ENCODE data around the gene PNPO. TPM values are rescaled to one million over a fixed set of nuclear protein-coding genes. Genes with fewer than 3 reads are reported as not detected.

PNPO gene
- total RNA-seq, 2 donors from 2014 or later: 16.9 to 28.9 TPM

DNA sequence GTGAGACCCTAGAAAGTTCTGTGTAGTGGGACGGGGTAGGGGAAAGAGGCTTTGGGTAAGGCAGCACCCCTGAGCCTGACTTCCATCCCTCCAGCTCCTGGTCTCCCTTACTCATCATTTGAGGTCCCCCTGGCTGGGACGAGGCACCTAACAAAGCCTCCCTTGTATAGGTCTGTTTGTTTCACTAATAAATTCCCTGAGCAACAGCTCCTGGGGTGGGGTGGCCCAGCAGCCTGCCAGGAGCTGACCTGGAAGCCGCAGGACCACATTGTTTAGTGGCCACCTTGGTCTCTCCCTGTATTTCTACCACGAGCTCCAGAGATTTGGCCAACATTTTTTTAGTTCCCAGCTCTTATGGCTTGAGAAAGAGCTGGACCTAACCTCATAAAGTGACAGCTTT lies 9.1 kb downstream of the PNPO start:
- no peak overlapping the region for H3K27ac ChIP-seq
- H3K4me1 ChIP-seq (ENCODE audit: control insufficient read depth in 1 of 2, low read depth in 2 of 2): peaks cover 5 to 20% of the 10 kb centered on the region in 2 donors

DNA sequence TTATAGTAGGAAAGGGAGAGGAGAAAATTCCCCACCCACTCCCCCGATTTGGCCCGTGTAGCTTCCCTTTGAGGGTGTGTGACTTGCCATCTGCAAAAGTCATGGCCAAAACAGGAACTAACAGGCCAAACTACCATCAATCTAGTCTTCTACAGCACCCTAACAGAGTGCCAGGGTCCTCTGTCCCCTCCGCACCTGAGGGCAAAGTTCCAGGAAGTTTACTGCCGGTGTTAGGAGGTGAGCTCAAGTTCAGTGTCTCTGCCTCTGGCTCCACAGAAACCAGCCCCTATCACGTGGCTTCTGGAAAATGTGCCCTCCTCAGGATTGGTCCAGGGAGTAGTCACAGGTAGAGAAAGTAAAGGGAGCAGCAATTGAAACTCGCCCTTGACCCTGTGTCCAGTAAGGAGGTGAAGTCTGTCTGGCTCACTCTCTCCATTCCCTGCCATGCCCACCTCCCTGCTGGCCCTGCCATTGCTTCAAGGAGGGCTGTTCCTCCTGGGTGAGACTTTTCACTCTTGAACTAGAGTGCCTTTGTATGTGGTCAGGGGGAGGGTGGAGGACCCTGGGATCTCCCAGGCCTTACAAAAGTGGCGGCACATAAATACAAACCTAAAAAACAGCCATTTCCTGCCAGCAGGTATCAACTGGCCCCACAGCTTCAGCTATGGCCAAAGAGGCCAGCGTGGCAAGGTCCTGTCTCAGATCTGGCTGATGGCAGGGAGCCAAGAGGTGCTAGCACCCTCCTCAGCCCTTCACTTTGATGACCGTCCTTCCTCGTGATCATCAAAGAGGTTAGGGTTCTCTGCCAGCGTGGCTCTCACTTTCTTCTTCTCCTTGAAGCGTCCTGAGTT lies 11.0 kb downstream of the PNPO start:
- Histone ChIP-seq H3K4me3 (no peak overlapping the region), H3K27me3 (replicated peaks; ENCODE audit: insufficient read depth) (no peaks in the 10 kb centered on the region), H3K4me1 (ENCODE audit: control insufficient read depth in 1 of 2, low read depth in 2 of 2) (peaks cover 3 to 24% of the 10 kb centered on the region in 2 donors), H3K27ac (no peak overlapping the region), H3K36me3 (no peaks in the 10 kb centered on the region), H3K9me3 (no peaks in the 10 kb centered on the region)
- TF ChIP-seq, protein P1, sequence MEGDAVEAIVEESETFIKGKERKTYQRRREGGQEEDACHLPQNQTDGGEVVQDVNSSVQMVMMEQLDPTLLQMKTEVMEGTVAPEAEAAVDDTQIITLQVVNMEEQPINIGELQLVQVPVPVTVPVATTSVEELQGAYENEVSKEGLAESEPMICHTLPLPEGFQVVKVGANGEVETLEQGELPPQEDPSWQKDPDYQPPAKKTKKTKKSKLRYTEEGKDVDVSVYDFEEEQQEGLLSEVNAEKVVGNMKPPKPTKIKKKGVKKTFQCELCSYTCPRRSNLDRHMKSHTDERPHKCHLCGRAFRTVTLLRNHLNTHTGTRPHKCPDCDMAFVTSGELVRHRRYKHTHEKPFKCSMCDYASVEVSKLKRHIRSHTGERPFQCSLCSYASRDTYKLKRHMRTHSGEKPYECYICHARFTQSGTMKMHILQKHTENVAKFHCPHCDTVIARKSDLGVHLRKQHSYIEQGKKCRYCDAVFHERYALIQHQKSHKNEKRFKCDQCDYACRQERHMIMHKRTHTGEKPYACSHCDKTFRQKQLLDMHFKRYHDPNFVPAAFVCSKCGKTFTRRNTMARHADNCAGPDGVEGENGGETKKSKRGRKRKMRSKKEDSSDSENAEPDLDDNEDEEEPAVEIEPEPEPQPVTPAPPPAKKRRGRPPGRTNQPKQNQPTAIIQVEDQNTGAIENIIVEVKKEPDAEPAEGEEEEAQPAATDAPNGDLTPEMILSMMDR (IDR thresholded peaks at IDR 0.05): no peak
- ATAC-seq (ENCODE audit: insufficient number of reproducible peaks, low FRiP score, low read depth) (no peak), DNase-seq (ENCODE audit: low spot score) (no peak)

More for the DNA sequence above, 9.1 kb downstream of the PNPO start:
- DNase-seq (ENCODE audit: low spot score): no peak
- ATAC-seq (ENCODE audit: insufficient number of reproducible peaks, low FRiP score, low read depth): no peak
- H3K36me3 ChIP-seq: no peaks in the 10 kb centered on the region
- H3K9me3 ChIP-seq: no peaks in the 10 kb centered on the region
- no peaks in the 10 kb centered on the region for H3K27me3 ChIP-seq (replicated peaks; ENCODE audit: insufficient read depth)
- no peak overlapping the region for H3K4me3 ChIP-seq
- TF ChIP-seq, protein P1 (IDR thresholded peaks at IDR 0.05): no peak

DNA sequence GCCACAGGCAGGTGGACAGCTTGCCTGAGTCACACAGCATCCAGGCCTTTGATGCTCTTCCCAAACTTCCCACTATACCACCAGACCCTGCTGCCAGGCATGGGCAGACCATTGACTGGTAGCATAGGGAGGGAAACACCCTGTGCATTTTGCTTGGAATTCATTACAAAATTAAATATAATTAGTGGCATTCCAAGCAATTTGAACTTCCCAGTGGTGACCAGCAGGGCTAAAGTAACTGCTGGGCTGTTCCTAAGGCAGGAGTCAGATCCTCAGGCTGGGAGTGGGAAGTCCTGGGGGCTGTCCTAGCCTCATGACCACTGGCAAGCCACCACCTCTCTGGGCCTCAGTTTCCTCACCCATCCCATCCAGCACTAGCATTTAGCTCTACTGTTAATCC lies 12.5 kb downstream of the PNPO start:
- Histone ChIP-seq H3K9me3 (no peaks in the 10 kb centered on the region), H3K4me3 (no peak overlapping the region), H3K27me3 (replicated peaks; ENCODE audit: insufficient read depth) (no peaks in the 10 kb centered on the region), H3K4me1 (ENCODE audit: control insufficient read depth in 1 of 2, low read depth in 2 of 2) (peaks cover 3 to 20% of the 10 kb centered on the region in 2 donors), H3K27ac (no peak overlapping the region), H3K36me3 (no peaks in the 10 kb centered on the region)
- DNase-seq (ENCODE audit: low spot score): no peak
- no peak for ATAC-seq (ENCODE audit: insufficient number of reproducible peaks, low FRiP score, low read depth)
- TF ChIP-seq, protein P1 (IDR thresholded peaks at IDR 0.05): no peak

DNA sequence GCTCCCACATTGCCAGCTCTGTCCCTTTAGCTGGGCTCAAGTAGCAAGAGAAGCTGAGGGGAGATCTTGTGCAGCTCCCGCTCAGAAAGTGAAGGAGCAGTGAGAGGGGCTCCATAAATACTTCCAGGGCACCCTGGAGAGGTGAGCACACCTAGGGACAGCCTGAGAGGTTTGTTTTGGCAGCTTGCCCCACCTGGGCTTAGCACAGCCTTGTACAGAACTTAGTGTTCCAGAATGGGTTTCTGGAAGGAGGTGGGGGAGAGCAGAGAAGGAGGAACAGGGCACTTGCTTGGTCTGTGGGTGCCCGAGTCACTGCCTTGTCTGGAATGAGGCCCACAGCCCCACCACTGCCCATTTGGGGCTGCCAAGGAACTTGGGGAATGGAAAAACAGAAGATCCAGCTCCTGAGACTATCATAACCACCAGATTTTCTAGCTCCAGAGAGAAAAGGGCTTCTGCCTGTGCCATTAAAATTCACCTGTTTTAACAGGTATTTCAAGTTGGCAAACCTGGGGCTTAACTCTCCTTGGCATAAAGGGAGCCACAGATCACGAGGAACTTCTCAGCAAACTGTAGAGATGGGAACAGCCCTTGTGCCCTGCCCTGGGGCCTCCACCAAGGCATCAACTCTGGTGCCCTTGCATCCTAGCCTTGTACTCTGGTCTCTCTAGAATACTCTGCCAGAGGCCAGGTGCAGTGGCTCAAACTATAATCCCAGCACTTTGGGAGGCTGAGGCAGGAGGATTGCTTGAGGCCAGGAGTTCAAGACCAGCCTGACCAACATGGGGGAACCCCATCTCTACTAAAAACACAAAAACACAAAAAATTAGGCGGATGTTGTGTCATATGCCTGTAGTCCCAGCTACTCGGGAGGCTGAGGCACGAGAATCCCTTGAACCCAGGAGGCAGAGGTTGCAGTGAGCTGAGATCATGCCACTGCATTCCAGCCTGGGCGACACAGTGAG lies 14.4 kb downstream of the PNPO start:
- no peaks in the 10 kb centered on the region for H3K9me3 ChIP-seq
- TF ChIP-seq, protein P1 (IDR thresholded peaks at IDR 0.05): no peak
- H3K4me3 ChIP-seq: no peak overlapping the region
- peak overlapping the region in 1 of 2 donors; percentile 15 for H3K27ac ChIP-seq
- H3K4me1 ChIP-seq (ENCODE audit: control insufficient read depth in 1 of 2, low read depth in 2 of 2): peaks cover 0 to 10% of the 10 kb centered on the region in 2 donors
- ATAC-seq (ENCODE audit: insufficient number of reproducible peaks, low FRiP score, low read depth) (no peak), DNase-seq (ENCODE audit: low spot score) (no peak)
- no peaks in the 10 kb centered on the region for H3K36me3 ChIP-seq
- no peaks in the 10 kb centered on the region for H3K27me3 ChIP-seq (replicated peaks; ENCODE audit: insufficient read depth)

Data from thoracic aorta (tissue), 2 donors.